A673 (cell line): ENCODE measurements around the gene DCLRE1C.
"Not testable (repeated sequence)": the region's sequence is repeated elsewhere in the genome, so short reads cannot be mapped to it uniquely, and the experiment has no call there.

Source experiments
- EZH2 ChIP-seq: fragments of 200-600 bp; sonication (generic); IDR thresholded peaks from 2 replicates; pipeline ENCODE4 v1.6.1; 2017; ENCODE audit warnings: borderline replicate concordance, low read depth, mild to moderate bottlenecking, mixed read lengths, antibody characterized with exemption, low read length; ENCODE audit not compliant: poor library complexity, severe bottlenecking
- TF ChIP-seq, protein P1 (sequence below): fragments of 300-800, 200-600 bp; sonication (generic); conservative IDR thresholded peaks from 2 replicates; pipeline ENCODE4 v1.5.1; 2017; ENCODE audit warnings: low read depth, mild to moderate bottlenecking, antibody characterized with exemption, low read length, moderate library complexity, mixed read lengths

DNA sequence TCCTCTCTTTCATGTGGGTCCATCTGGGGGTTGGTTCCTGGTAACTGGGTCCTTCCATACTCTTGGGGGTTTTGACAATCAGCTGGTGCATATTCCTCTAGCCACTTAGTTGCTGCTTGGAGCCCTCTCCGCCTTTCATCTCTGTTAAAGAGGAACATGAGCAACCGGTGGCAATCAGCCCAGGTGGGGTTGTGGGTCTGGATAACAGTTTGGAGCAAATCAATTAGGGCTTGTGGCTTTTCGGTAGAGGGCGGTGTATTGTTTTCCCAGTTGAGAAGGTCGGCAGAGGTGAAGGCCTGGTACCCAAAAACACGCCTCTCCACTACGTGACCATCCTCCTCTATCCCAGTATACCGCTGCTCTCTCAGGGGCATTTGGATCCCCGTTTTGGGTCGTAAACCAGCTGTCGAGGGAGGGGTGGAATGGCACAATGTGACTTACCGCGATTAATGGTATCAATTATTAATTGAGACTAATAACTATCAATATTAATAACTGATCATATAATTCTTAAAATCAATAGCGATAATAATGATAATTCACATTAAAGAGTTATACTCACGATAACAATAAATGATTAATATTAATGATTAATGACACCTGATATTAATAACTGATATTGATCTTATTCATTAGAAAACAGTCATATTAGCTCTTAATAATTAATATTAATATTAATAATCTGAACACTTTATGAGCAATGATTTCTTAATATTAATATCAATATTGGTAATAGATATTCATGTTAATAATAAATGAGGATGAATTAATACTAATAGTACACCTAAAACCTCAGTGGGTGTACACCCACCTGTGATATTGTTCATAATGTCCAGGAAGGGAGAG lies 20.5 kb upstream of the DCLRE1C start:
- TF ChIP-seq, protein P1, sequence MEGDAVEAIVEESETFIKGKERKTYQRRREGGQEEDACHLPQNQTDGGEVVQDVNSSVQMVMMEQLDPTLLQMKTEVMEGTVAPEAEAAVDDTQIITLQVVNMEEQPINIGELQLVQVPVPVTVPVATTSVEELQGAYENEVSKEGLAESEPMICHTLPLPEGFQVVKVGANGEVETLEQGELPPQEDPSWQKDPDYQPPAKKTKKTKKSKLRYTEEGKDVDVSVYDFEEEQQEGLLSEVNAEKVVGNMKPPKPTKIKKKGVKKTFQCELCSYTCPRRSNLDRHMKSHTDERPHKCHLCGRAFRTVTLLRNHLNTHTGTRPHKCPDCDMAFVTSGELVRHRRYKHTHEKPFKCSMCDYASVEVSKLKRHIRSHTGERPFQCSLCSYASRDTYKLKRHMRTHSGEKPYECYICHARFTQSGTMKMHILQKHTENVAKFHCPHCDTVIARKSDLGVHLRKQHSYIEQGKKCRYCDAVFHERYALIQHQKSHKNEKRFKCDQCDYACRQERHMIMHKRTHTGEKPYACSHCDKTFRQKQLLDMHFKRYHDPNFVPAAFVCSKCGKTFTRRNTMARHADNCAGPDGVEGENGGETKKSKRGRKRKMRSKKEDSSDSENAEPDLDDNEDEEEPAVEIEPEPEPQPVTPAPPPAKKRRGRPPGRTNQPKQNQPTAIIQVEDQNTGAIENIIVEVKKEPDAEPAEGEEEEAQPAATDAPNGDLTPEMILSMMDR, result not testable (repeated sequence)
- TF ChIP-seq EZH2, result not testable (repeated sequence)
